Keratinocyte (primary cell): ENCODE measurements around the gene NDEL1.

ENCODE experiments used
- EZH2 ChIP-seq: IDR thresholded peaks from one replicate; pipeline ENCODE4 v1.6.1; 2012; ENCODE audit warnings: inconsistent platforms, mild to moderate bottlenecking, low read length, moderate library complexity
- TF ChIP-seq, protein P1 (sequence below), 3 experiments: IDR thresholded peaks in 1 of 3; conservative IDR thresholded peaks in 1 of 3; optimal IDR thresholded peaks in 1 of 3; 2 replicates in 2 of 3; 3 replicates in 1 of 3; pipeline versions ENCODE3 to v1.5.1; 2011; ENCODE audit warnings: low read length in 3 of 3, mild to moderate bottlenecking in 3 of 3, moderate library complexity in 2 of 3, control low read depth in 1 of 3, inconsistent platforms in 1 of 3; ENCODE audit not compliant: insufficient read depth in 2 of 3; ENCODE audit errors: extremely low read depth in 1 of 3

DNA sequence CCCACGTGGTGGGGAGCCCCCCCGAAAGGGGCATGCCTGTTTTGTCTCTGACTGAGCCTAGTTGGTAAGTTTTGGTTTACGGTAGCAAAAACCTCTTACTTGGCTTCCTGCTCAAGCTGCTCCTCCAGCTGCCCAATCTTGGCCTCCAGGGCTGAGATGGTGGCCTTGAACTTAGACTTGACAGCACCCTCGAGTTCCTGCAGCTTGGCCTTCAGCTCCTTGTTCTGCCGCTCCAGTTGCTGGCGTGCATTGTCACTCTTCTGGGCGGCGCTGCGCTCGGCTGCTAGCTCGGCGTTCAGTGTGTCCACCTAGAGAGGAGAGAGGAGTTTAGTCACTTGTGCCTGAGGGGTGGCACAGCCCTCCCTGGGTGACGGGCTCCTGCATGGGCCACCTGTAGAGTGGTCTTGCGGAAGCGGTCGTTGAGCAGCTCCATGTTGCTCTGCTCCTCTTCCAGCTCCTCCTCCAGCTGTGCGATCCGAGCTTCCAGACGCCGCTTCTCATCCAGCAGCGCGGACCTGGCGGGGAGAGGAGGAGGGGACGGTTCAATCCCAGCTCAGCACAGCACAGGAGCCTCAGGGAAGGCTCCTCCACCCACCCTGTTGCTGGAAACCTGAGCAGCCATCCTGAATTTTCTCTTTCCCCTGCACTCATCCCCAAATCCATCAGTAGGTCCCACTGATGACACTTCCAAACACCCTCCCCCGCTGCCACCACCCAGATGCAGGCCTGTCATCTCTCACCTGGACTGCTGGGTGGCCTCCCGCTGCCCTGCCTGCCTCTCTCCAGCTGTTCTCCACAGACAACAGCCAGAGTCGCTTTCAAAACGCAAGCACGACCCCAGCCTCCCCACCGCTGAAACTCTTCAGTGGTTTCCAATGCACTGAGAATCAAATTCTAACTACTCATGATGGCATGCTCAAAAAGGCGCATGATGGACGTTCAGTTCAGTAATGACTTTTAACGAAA, 44.6 kb downstream of the NDEL1 start:
- TF ChIP-seq, protein P1, sequence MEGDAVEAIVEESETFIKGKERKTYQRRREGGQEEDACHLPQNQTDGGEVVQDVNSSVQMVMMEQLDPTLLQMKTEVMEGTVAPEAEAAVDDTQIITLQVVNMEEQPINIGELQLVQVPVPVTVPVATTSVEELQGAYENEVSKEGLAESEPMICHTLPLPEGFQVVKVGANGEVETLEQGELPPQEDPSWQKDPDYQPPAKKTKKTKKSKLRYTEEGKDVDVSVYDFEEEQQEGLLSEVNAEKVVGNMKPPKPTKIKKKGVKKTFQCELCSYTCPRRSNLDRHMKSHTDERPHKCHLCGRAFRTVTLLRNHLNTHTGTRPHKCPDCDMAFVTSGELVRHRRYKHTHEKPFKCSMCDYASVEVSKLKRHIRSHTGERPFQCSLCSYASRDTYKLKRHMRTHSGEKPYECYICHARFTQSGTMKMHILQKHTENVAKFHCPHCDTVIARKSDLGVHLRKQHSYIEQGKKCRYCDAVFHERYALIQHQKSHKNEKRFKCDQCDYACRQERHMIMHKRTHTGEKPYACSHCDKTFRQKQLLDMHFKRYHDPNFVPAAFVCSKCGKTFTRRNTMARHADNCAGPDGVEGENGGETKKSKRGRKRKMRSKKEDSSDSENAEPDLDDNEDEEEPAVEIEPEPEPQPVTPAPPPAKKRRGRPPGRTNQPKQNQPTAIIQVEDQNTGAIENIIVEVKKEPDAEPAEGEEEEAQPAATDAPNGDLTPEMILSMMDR (optimal IDR thresholded peaks at IDR 0.05 in 1 of 3, IDR thresholded peaks at IDR 0.05 in 1 of 3, conservative IDR thresholded peaks at IDR 0.05 in 1 of 3; ENCODE audit: extremely low read depth in 1 of 3, insufficient read depth in 2 of 3, low read length in 3 of 3), result no peak
- no peak for TF ChIP-seq EZH2
